Endothelial cell of umbilical vein (primary cell): ENCODE results near the gene DMXL2. TPM values are rescaled to one million over a fixed set of nuclear protein-coding genes. Genes with fewer than 3 reads are reported as not detected.
"Not testable (repeated sequence)": the region's sequence is repeated elsewhere in the genome, so short reads cannot be mapped to it uniquely, and the experiment has no call there.

Experiments
- BruUV-seq: library from RNA; stranded (reverse); fragments of 400-500 nt; replicated peaks from 2 replicates; lab custom pipeline; 2021; lab: Mats Ljungman, UMichigan
- CTCF ChIA-PET: fragments of 300-600, 350-600 bp; sonication (Branson Sonifier 250); formaldehyde crosslinking; loops from one replicate; lab custom pipeline; 2021; ENCODE audit warnings: antibody characterized with exemption, inconsistent platforms; lab: Charles Lee
- POLR2A ChIA-PET: fragments of 300-600, 350-600 bp; sonication (Branson Sonifier 250); formaldehyde crosslinking; loops from one replicate; lab custom pipeline; 2021; ENCODE audit warnings: antibody characterized with exemption, inconsistent platforms; lab: Charles Lee
- DNase-seq: peaks from one replicate; pipeline ENCODE4 v3.0.0-alpha.2; 2011; ENCODE audit warnings: low read depth, low spot score
- FAIRE-seq: peaks from 2 replicates; lab custom pipeline; 2011; peaks lifted over from hg19 to GRCh38; lab: Jason Lieb, UNC
- H2AFZ ChIP-seq: 2 replicates; pipeline ENCODE4 v1.6.0; 2012; ENCODE audit warnings: low read depth, low read length, control low read depth, inconsistent platforms
- H3K27ac ChIP-seq: 2 replicates; pipeline ENCODE4 v1.5.1; 2011; ENCODE audit warnings: low read depth, mild to moderate bottlenecking, control low read depth, low read length, moderate library complexity; ENCODE audit not compliant: insufficient read depth
- H3K27me3 ChIP-seq, 2 experiments: 2 replicates each; pipeline versions ENCODE4 v1.6.0 to v1.6.1; 2011; ENCODE audit warnings: low read length in 2 of 2, mixed read lengths in 1 of 2; ENCODE audit not compliant: control insufficient read depth in 2 of 2, insufficient read depth in 2 of 2
- H3K36me3 ChIP-seq, 2 experiments: 2 replicates in 1 of 2; 3 replicates in 1 of 2; pipeline ENCODE4 v1.5.1; 2011; ENCODE audit warnings: low read length in 2 of 2, mild to moderate bottlenecking in 1 of 2, moderate library complexity in 1 of 2; ENCODE audit not compliant: control insufficient read depth in 2 of 2, insufficient read depth in 2 of 2; ENCODE audit errors: extremely low read depth in 1 of 2
- H3K4me1 ChIP-seq: 3 replicates; pipeline ENCODE4 v1.5.1; 2011; ENCODE audit warnings: mild to moderate bottlenecking, low read length; ENCODE audit not compliant: control insufficient read depth, insufficient read depth; ENCODE audit errors: extremely low read depth
- H3K4me2 ChIP-seq: 2 replicates; pipeline ENCODE4 v1.6.1; 2011; ENCODE audit warnings: low read length, control low read depth, mixed read lengths; ENCODE audit not compliant: insufficient read depth
- H3K4me3 ChIP-seq, 3 experiments: fragments of 200-600 bp in 1 of 3; sonication (generic), shearing (Covaris generic) in 1 of 3; replicated peaks in 1 of 3; 2 replicates each; pipeline ENCODE4 v1.5.1; 2011 to 2016; ENCODE audit warnings: control low read depth in 3 of 3, low read length in 3 of 3, mild to moderate bottlenecking in 2 of 3, inconsistent platforms in 1 of 3, low read depth in 1 of 3, moderate library complexity in 1 of 3; ENCODE audit not compliant: insufficient read depth in 1 of 3
- H3K79me2 ChIP-seq: 2 replicates; pipeline ENCODE4 v1.6.0; 2012; ENCODE audit warnings: low read length, inconsistent platforms; ENCODE audit not compliant: control insufficient read depth, insufficient read depth
- H3K9ac ChIP-seq: replicated peaks from 2 replicates; pipeline ENCODE3; 2011; ENCODE audit warnings: low read length, control low read depth; ENCODE audit not compliant: insufficient read depth; ENCODE audit errors: extremely low read depth
- H3K9me1 ChIP-seq: replicated peaks from 3 replicates; pipeline ENCODE4 v1.6.0; 2011; ENCODE audit warnings: mild to moderate bottlenecking, low read length; ENCODE audit not compliant: control insufficient read depth, insufficient read depth; ENCODE audit errors: extremely low read depth
- H3K9me3 ChIP-seq: replicated peaks from 2 replicates; pipeline ENCODE4 v1.5.1; 2012; ENCODE audit warnings: low read length, inconsistent platforms; ENCODE audit not compliant: control insufficient read depth, insufficient read depth
- H4K20me1 ChIP-seq: replicated peaks from 2 replicates; pipeline ENCODE3; 2011; ENCODE audit warnings: mild to moderate bottlenecking, low read length; ENCODE audit not compliant: control insufficient read depth, insufficient read depth; ENCODE audit errors: extremely low read depth
- EZH2 ChIP-seq: IDR thresholded peaks from 2 replicates; pipeline ENCODE4 v1.6.1; 2012; ENCODE audit warnings: borderline replicate concordance, low read depth, mild to moderate bottlenecking, moderate library complexity, low read length, inconsistent platforms; ENCODE audit not compliant: severe bottlenecking
- FOS ChIP-seq: IDR thresholded peaks from 2 replicates; pipeline ENCODE4 v1.6.1; 2011; ENCODE audit warnings: mild to moderate bottlenecking, low read length, moderate library complexity, borderline replicate concordance; ENCODE audit not compliant: insufficient read depth
- GATA2 ChIP-seq: IDR thresholded peaks from 2 replicates; pipeline ENCODE4 v1.7.0; 2011; ENCODE audit warnings: low read depth, mild to moderate bottlenecking, moderate library complexity, mixed read lengths, low read length; ENCODE audit not compliant: insufficient read length, insufficient read depth
- JUN ChIP-seq: IDR thresholded peaks from 2 replicates; pipeline ENCODE4 v1.6.1; 2011; ENCODE audit warnings: borderline replicate concordance, low read depth; ENCODE audit not compliant: insufficient read length, insufficient read depth
- MAX ChIP-seq: IDR thresholded peaks from 2 replicates; pipeline ENCODE4 v1.6.1; 2011; ENCODE audit not compliant: insufficient read depth, insufficient read length
- MYC ChIP-seq: IDR thresholded peaks from one replicate; pipeline ENCODE4 v1.6.1; 2011; ENCODE audit warnings: mild to moderate bottlenecking, low read depth, low read length
- POLR2A ChIP-seq: IDR thresholded peaks from 2 replicates; pipeline ENCODE4 v1.6.1; 2012; ENCODE audit warnings: low read depth, mild to moderate bottlenecking, control low read depth, low read length
- POLR2AphosphoS5 ChIP-seq: IDR thresholded peaks from 2 replicates; pipeline ENCODE4 v1.6.1; 2012; ENCODE audit warnings: low read depth, mild to moderate bottlenecking, control low read depth, low read length, moderate library complexity; ENCODE audit not compliant: insufficient read depth
- dilution Hi-C: fragments of 300-500 bp; cut with MboI; formaldehyde crosslinking; loops from one replicate; pipeline ENCODE4 v1.15.0; 2019; ENCODE audit warnings: low sequenced_read_pairs; ENCODE audit not compliant: extremely low pct_ligation_motif_present
- intact Hi-C: fragments of 100-400 bp; cut with micrococcal nuclease; formaldehyde crosslinking; loops from one replicate; pipeline ENCODE4 v1.10.0; 2022
- polyA plus RNA-seq, 4 experiments: library from polyadenylated mRNA; depleted of rRNA in 3 of 4; stranded (reverse) in 3 of 4; unstranded in 1 of 4; fragments of >200 nt; gene quantifications; 2 replicates each; pipeline versions ENCODE4 v1.2.1 to v1.2.3, GENCODE V29; 2011 to 2012; ENCODE audit warnings: missing spikeins in 1 of 4
- total RNA-seq: library from RNA; stranded (reverse); gene quantifications from 2 replicates; pipeline ENCODE4 v1.2.3, GENCODE V29; 2021
- TF ChIP-seq, protein P1 (sequence below), 2 donors: IDR thresholded peaks; 1 replicate in 1 of 2; 2 replicates in 1 of 2; pipeline ENCODE4 v1.5.1; 2011; ENCODE audit warnings: low read length in 2 of 2, mild to moderate bottlenecking in 2 of 2, moderate library complexity in 2 of 2, control low read depth in 1 of 2, inconsistent platforms in 1 of 2, low read depth in 1 of 2; ENCODE audit not compliant: insufficient read depth in 1 of 2; ENCODE audit errors: extremely low read depth in 1 of 2

DMXL2 gene
- total and polyA plus RNA-seq, 2 donors (not counting 3 experiments of a cell fraction or from before 2014, with no cell fraction given): 6.3 to 10.8 TPM

DNA sequence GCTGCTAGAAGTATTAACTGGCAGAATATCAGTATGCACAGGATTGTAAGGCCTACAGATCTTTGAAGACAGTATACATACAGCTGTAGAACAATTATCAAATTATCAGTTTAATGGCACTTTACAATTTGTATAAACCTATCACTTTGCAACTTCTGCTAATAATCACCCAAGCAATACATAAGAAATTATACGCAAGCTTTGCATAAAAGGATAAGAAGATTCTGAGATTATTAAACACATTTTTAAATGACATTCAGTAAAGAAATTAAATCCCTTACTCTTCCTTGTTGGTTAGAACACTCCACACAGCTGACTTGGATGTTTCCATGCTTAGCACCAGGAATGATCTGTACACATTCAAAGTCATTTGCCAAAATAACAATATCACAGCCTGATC lies 46.8 kb downstream of the DMXL2 start:
- Histone ChIP-seq H3K9me1 (no peaks in the 10 kb centered on the region), H3K4me1 (peaks cover 5% of the 10 kb centered on the region), H3K9ac (no peak overlapping the region), H3K27me3 (no peaks in the 10 kb centered on the region), H3K9me3 (no peaks in the 10 kb centered on the region), H4K20me1 (no peaks in the 10 kb centered on the region), H2AFZ (no peak overlapping the region), H3K27ac (no peak overlapping the region), H3K36me3 (no peaks in the 10 kb centered on the region), H3K4me2 (no peak overlapping the region), H3K79me2 (no peaks in the 10 kb centered on the region), H3K4me3 (no peak overlapping the region)
- no TSS peak for BruUV-seq
- FAIRE-seq: no peak
- TF ChIP-seq GATA2 (no peak), MAX (no peak), JUN (no peak), FOS (no peak), MYC (no peak), POLR2AphosphoS5 (no peak), POLR2A (no peak), EZH2 (no peak)
- TF ChIP-seq, protein P1, sequence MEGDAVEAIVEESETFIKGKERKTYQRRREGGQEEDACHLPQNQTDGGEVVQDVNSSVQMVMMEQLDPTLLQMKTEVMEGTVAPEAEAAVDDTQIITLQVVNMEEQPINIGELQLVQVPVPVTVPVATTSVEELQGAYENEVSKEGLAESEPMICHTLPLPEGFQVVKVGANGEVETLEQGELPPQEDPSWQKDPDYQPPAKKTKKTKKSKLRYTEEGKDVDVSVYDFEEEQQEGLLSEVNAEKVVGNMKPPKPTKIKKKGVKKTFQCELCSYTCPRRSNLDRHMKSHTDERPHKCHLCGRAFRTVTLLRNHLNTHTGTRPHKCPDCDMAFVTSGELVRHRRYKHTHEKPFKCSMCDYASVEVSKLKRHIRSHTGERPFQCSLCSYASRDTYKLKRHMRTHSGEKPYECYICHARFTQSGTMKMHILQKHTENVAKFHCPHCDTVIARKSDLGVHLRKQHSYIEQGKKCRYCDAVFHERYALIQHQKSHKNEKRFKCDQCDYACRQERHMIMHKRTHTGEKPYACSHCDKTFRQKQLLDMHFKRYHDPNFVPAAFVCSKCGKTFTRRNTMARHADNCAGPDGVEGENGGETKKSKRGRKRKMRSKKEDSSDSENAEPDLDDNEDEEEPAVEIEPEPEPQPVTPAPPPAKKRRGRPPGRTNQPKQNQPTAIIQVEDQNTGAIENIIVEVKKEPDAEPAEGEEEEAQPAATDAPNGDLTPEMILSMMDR (IDR thresholded peaks at IDR 0.05; ENCODE audit: extremely low read depth in 1 of 2, insufficient read depth in 1 of 2, low read depth in 1 of 2, low read length in 2 of 2): no peak
- dilution Hi-C loops (no loop called here), intact Hi-C loops (no loop called here)
- CTCF ChIA-PET: interaction anchor here (1.7 kb wide), 2 partner anchors 10 to 39 kb away, joined by 3 read pairs; no protein-coding TSS in a partner anchor
- no peak for DNase-seq
- POLR2A ChIA-PET: no interaction called here

GRCh38 chr15:51573352-51573751 lies 49.2 kb downstream of the DMXL2 start:
- H3K9me1 ChIP-seq, H3K27me3 ChIP-seq, dilution Hi-C loops, H3K4me2 ChIP-seq, H3K4me1 ChIP-seq, H3K79me2 ChIP-seq, H3K36me3 ChIP-seq, H3K4me3 ChIP-seq, H3K9ac ChIP-seq, intact Hi-C loops, H4K20me1 ChIP-seq, H2AFZ ChIP-seq, DNase-seq, POLR2A ChIA-PET, H3K9me3 ChIP-seq, H3K27ac ChIP-seq, BruUV-seq, CTCF ChIA-PET, FAIRE-seq: not testable (repeated sequence)
